Tongue (tissue), 3 donors: Measurements from ENCODE around the gene TMEM145. TPM values are rescaled to one million over a fixed set of nuclear protein-coding genes. Genes with fewer than 3 reads are reported as not detected.
A peak's percentile ranks its signal among the peaks of the same experiment; 100 is the strongest.

Experiments used
- DNase-seq: peaks from one replicate; pipeline ENCODE4 v3.0.0-alpha.2; 2015
- small RNA-seq: library from RNA; depleted of rRNA; stranded (forward); fragments of <200 nt; gene quantifications from one replicate; pipeline ENCODE3, GENCODE V24; 2014; ENCODE audit warnings: low replicate concordance
- total RNA-seq: library from RNA; depleted of rRNA; stranded (reverse); fragments of >200 nt; gene quantifications from one replicate; pipeline ENCODE4 v1.2.3, GENCODE V29; 2014

Gene TMEM145
- total RNA-seq, 1 donor from 2014 or later, result not detected

DNA sequence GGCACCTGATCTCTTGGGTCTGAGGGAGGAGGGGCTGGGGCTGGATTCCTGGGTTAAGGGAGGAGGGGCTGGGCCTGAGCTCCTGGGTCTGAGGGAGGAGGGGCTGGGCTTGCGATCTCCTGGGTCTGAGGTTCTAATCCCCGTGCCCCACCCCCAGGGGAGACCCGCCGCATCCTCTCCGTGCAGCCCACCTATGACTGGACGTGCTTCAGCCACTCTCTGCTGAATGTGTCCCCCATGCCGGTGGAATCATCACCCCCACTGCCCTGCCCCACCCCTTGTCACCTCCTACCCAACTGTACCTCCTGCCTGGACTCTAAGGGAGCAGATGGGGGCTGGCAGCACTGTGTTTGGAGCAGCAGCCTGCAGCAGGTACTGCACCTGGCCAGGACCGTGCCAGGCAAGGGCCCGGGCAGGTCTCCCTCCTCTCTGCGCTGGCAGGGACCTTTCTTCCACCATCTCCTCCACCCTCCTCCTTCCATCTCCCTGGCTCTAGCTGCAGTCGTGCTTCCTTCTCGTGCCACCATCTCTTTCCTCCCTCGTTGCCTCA is 49.9 kb downstream of the TMEM145 start:
- DNase-seq, result no peak

DNA sequence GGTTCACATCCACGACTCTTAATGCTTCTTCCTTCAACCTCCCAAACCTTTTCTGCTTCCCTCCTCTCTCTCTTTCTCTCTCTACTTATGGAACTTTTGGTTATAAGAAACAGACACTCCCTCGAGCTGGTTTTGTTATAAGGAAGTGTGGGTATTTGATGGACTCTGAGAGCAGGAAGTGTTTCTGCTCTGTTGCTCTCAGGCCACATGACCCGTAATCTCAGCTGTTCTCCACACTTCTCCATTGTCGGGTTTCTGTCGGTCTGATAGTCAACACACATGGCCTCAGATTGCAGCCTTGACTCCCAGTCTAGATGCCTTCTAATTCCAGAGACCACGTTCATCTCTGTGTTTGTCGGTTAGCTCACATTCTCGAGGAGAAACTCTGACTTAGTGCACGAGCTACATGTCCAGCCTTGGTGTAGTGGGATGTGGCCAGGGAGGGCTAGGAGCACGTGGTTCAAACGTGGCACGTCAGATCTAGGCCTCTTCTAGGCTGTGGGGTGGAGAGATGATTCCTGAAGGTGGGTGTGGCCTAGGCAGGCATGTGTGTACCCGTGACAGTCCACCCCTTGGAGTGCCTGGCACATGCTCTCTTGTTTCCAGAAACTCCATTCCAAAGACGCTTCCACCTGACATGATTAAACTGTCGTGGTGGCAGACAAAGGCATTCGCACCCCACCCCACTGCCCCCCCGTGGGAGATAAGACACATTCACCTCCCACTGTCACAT is 50.7 kb downstream of the TMEM145 start:
- no peak for DNase-seq

DNA sequence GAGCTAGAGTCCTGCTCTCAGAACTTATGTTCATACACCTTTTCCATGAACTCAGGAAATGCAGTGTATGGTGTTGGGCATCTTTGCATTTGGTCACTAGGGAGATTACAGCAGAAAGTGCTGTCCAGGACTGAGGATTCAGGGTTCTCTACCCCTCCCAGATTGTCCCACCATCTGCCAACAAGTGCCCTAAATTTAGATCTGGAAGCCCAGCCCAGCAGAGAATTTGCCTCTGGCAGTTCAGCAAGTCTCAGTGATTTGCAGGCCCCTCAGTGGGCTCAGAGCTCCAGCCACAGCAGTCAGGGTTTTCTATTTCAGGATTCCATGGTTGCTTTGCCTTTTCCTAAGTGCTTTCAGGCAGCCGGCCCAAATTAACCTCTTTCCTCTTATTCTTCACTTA is 53.6 kb downstream of the TMEM145 start:
- DNase-seq, result peak; percentile 48

DNA sequence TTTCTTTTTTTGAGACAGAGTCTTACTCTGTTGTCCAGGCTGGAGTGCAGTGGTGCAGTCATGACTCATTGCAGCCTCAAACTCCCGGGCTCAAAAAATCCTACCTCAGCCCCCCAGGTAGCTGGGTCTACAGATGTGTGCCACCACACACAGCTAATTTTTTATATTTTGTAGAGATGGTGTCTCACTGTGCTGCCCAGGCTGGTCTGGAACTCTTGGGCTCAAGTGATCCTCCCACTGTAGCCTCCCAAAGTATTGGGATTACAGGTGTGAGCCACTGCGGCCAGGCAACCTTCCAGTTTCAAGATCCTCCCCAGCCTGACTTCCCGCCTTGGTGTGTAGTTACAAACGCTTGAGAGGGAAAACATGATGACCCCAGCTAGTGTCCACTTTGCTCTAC is 54.8 kb downstream of the TMEM145 start:
- DNase-seq, result no peak

DNA sequence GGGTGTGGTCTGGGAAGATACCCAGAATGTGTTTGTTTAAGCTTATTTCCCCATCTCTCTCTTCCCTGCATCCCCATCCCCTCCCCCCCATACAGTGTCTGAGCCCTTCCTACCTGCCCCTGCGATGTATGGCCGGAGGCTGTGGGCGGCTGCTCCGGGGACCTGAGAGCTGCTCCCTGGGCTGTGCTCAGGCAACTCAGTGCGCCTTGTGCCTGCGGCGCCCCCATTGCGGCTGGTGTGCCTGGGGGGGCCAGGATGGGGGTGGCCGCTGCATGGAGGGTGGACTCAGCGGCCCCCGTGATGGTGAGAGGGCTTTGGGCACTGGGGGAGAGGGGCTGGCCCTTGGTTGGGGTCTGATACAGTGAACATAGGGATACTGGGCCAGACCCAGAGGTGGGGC is 55.3 kb downstream of the TMEM145 start:
- DNase-seq, result no peak

DNA sequence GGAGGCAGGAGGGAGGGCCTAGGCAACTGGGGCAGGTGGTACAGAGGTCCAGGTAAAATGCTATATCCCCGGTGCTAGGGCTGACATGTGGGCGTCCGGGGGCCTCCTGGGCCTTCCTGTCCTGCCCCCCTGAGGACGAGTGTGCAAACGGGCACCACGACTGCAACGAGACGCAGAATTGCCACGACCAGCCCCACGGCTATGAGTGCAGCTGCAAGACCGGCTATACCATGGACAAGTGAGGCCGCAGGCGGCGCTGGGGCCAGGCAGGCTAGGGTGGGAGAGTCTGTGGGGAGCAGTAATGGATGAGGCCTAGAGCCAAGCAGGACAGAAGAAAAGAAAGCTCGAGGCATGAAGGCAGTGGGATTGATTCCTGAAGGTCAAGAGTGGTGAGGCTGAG is 55.7 kb downstream of the TMEM145 start:
- DNase-seq, result no peak

DNA sequence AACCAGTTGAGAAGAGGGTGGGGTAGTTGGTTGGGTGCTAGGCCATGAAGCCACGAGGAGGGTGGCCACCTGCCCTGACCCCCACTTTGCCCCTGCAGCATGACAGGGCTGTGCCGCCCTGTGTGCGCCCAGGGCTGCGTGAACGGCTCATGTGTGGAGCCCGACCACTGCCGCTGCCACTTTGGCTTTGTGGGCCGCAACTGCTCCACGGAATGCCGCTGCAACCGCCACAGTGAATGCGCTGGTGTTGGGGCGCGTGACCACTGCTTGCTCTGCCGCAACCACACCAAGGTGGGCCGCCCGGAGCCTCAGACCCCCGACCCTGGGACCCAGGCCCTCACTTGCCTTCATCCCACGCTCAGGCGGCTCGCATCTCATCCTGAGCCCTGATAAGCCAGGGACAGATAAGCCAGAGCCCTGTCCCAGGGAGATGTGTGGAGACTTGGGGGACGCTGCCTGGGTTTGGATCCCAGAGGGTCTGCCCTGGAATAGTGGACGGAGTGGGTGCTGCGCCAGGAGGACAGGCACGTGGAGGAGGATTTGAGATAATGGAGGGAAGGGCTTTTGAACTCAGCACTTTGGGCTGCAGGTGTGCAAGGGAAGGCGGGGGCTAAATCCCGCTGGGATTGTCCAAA is 56.4 kb downstream of the TMEM145 start:
- no peak for DNase-seq

DNA sequence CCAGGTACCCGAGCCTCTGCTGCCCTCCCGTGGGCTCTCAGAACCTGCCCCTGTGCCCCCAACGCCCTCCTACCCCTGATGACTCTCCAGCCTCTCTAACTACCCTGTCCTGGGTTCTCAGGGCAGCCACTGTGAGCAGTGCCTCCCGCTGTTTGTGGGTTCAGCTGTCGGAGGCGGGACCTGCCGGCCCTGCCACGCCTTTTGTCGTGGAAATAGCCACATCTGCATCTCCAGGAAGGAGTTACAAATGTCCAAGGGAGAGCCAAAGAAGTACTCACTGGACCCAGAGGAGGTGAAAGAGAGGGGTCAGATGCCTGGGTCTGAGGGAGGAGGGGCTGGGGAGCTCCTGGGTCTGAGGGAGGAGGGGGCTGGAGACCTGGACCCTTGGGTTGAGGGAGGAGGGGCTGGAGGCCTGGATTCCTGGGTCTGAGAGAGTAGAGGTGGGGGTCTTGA is 57.0 kb downstream of the TMEM145 start:
- no peak for DNase-seq

DNA sequence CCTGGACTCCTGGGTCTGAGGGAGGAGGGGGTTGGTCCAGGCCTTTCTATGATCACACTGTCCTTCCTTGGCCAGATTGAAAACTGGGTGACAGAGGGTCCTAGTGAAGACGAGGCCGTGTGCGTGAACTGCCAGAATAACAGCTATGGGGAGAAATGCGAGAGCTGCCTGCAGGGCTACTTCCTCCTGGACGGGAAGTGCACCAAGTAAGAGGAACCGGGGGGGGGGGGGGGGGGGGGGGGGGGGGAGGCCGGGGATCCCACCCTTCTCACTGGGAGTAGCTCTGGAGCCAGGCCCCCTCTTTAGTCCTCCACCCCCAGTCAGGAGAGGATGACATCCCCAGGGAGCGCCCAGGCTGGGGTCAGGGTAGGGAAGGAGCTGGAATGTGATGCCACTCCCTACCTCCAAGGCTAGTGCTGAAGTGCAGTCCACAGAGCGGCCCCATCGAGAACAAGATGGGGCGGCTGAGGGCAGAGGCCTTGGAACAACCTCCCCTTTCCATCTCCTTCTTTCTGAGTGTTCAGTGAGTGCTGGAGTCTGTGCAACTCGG is 57.6 kb downstream of the TMEM145 start:
- no peak for DNase-seq

Small RNA genes lying within 50 kb of the gene (small RNA-seq; reads per million reads assigned to genes)
- not detected for gene MIR8077

Other genes with a start within 250 kb of the TMEM145 start
- gene GRIK5, start 243.1 kb upstream of the TMEM145 start, total RNA-seq, result 3.2 TPM
- gene ZNF574, start 237.1 kb upstream of the TMEM145 start, total RNA-seq, result 14.5 TPM
- 2.1 TPM for gene POU2F2, start 180.9 kb upstream of the TMEM145 start, total RNA-seq
- gene DEDD2, start 95.6 kb upstream of the TMEM145 start, total RNA-seq, result 21.1 TPM
- gene ZNF526, start 93.0 kb upstream of the TMEM145 start, total RNA-seq, result 8.5 TPM
- gene GSK3A, start 70.7 kb upstream of the TMEM145 start, total RNA-seq, result 23.6 TPM
- gene ERF, start 58.2 kb upstream of the TMEM145 start, total RNA-seq, result 31.1 TPM
- gene CIC, start 44.1 kb upstream of the TMEM145 start, total RNA-seq, result 33.7 TPM
- gene PRR19, start 11.2 kb upstream of the TMEM145 start, total RNA-seq, result 0.62 TPM
- gene PAFAH1B3, start 10.7 kb upstream of the TMEM145 start, total RNA-seq, result 30.3 TPM
- gene MEGF8, start 12.3 kb downstream of the TMEM145 start, total RNA-seq, result 27.9 TPM
- gene CNFN, start 77.0 kb downstream of the TMEM145 start, total RNA-seq, result 1.6 TPM
- gene LIPE, start 114.1 kb downstream of the TMEM145 start, total RNA-seq, result 14.2 TPM
- gene CXCL17, start 129.6 kb downstream of the TMEM145 start, total RNA-seq, result 2.2 TPM
- 3.8 TPM for gene CEACAM1, start 215.2 kb downstream of the TMEM145 start, total RNA-seq